Measurements from ENCODE around the gene NR1H3.

GRCh38 chr11:47222696-47223095 lies 35.1 kb upstream of the NR1H3 start:
- no peak for TF ChIP-seq CTCF (IDR thresholded peaks at IDR 0.05)
- no peak for TF ChIP-seq EP300 (IDR thresholded peaks at IDR 0.05)
